Fibroblast of skin of abdomen (primary cell): ENCODE data around the gene PPM1F.
"Not testable (repeated sequence)": the region's sequence is repeated elsewhere in the genome, so short reads cannot be mapped to it uniquely, and the experiment has no call there.

Source experiments
- DNase-seq: peaks from one replicate; pipeline ENCODE4 v3.0.0-alpha.2; 2013

Gene PPM1F

GRCh38 chr22:21919526-21920307, 32.9 kb downstream of the PPM1F start:
- DNase-seq = no peak

- no peak for DNase-seq
Observed at GRCh38 chr22:21918466-21919185, 34.0 kb downstream of the PPM1F start.

- DNase-seq = no peak
Observed at GRCh38 chr22:21917959-21918261, 34.7 kb downstream of the PPM1F start.

GRCh38 chr22:21917181-21917958, 35.3 kb downstream of the PPM1F start:
- DNase-seq = no peak

- no peak for DNase-seq
Observed at GRCh38 chr22:21916309-21916918, 36.2 kb downstream of the PPM1F start.

GRCh38 chr22:21915624-21916308, 36.9 kb downstream of the PPM1F start:
- DNase-seq = no peak

- DNase-seq = not testable (repeated sequence)
Observed at GRCh38 chr22:21914033-21914642, 38.5 kb downstream of the PPM1F start.

- DNase-seq = not testable (repeated sequence)
Observed at GRCh38 chr22:21910367-21910766, 42.3 kb downstream of the PPM1F start.

- DNase-seq = no peak
Observed at GRCh38 chr22:21909871-21910270, 42.8 kb downstream of the PPM1F start.

GRCh38 chr22:21907638-21908522, 44.8 kb downstream of the PPM1F start:
- DNase-seq = no peak

GRCh38 chr22:21905234-21905633, 47.4 kb downstream of the PPM1F start:
- not testable (repeated sequence) for DNase-seq

GRCh38 chr22:21904250-21904789, 48.3 kb downstream of the PPM1F start:
- no peak for DNase-seq

GRCh38 chr22:21903283-21903682, 49.4 kb downstream of the PPM1F start:
- no peak for DNase-seq

GRCh38 chr22:21902296-21903087, 50.2 kb downstream of the PPM1F start:
- DNase-seq = no peak

GRCh38 chr22:21898354-21898896, 54.2 kb downstream of the PPM1F start:
- DNase-seq = no peak

GRCh38 chr22:21896951-21897513, 55.6 kb downstream of the PPM1F start:
- no peak for DNase-seq

GRCh38 chr22:21896275-21896674, 56.4 kb downstream of the PPM1F start:
- DNase-seq = not testable (repeated sequence)

- DNase-seq = no peak
Observed at GRCh38 chr22:21894799-21895198, 57.8 kb downstream of the PPM1F start.
